B cell (primary cell): ENCODE results near the gene RSPH1. TPM values are rescaled to one million over a fixed set of nuclear protein-coding genes. Genes with fewer than 3 reads are reported as not detected.

ENCODE experiments used
- ATAC-seq: fragments of 200-7000 bp; cut with Tn5 transposase; one replicate; pipeline ENCODE4 v1.10.0; 2021; ENCODE audit warnings: low read depth, mild to moderate bottlenecking, moderate number of reproducible peaks, moderate library complexity
- CTCF ChIA-PET: fragments of 350-600 bp; sonication (Branson Sonifier 250); formaldehyde crosslinking; loops from one replicate; lab custom pipeline; 2021; ENCODE audit warnings: antibody characterized with exemption, inconsistent platforms; lab: Charles Lee
- POLR2A ChIA-PET: fragments of 350-600 bp; sonication (Branson Sonifier 250); formaldehyde crosslinking; loops from one replicate; lab custom pipeline; 2021; ENCODE audit warnings: antibody characterized with exemption; lab: Charles Lee
- DNase-seq: peaks from one replicate; pipeline ENCODE4 v3.0.0; 2013
- H2AFZ ChIP-seq: 2 replicates; pipeline ENCODE4 v1.6.1; 2012; ENCODE audit warnings: mild to moderate bottlenecking, low read depth, low read length; ENCODE audit not compliant: insufficient read depth, poor library complexity, severe bottlenecking
- H3K27ac ChIP-seq, 2 donors: 1 replicate in 1 of 2; 2 replicates in 1 of 2; pipeline ENCODE4 v1.5.1; 2012 to 2013; ENCODE audit warnings: low read length in 2 of 2, mild to moderate bottlenecking in 2 of 2, moderate library complexity in 1 of 2
- H3K27me3 ChIP-seq, 4 experiments: fragments of 200-600 bp in 1 of 4; sonication (generic) in 1 of 4; replicated peaks in 1 of 4; 1 replicate in 2 of 4; 2 replicates in 2 of 4; pipeline versions ENCODE4 v1.6.1 to v1.7.0; 2013 to 2016; ENCODE audit warnings: low read length in 3 of 4, mild to moderate bottlenecking in 2 of 4, mixed read lengths in 1 of 4, moderate library complexity in 1 of 4; ENCODE audit not compliant: insufficient read depth in 4 of 4, control insufficient read depth in 3 of 4; ENCODE audit errors: control extremely low read depth in 1 of 4
- H3K36me3 ChIP-seq, 2 experiments: replicated peaks in 1 of 2; 1 replicate in 1 of 2; 2 replicates in 1 of 2; pipeline versions ENCODE4 v1.6.1 to v1.7.1; 2013; ENCODE audit warnings: low read length in 1 of 2; ENCODE audit not compliant: insufficient read depth in 2 of 2, control insufficient read depth in 1 of 2; ENCODE audit errors: control extremely low read depth in 1 of 2, extremely low read depth in 1 of 2
- H3K4me1 ChIP-seq, 2 donors: fragments of 200-600 bp in 1 of 2; sonication (generic) in 1 of 2; 1 replicate in 1 of 2; 2 replicates in 1 of 2; pipeline versions ENCODE4 v1.5.1 to v1.6.1; 2013 to 2017; ENCODE audit warnings: low read length in 2 of 2; ENCODE audit not compliant: control insufficient read depth in 2 of 2, insufficient read depth in 2 of 2
- H3K4me2 ChIP-seq: replicated peaks from 2 replicates; pipeline ENCODE3; 2012; ENCODE audit warnings: mild to moderate bottlenecking, low read depth, low read length; ENCODE audit not compliant: poor library complexity, severe bottlenecking
- H3K4me3 ChIP-seq, 5 experiments: fragments of 200-600 bp in 1 of 5; sonication (generic) in 1 of 5; 1 replicate in 3 of 5; 2 replicates in 2 of 5; pipeline versions ENCODE4 v1.5.1 to v1.7.0; 2011 to 2016; ENCODE audit warnings: low read length in 4 of 5, mild to moderate bottlenecking in 4 of 5, low read depth in 2 of 5, control low read depth in 1 of 5, moderate library complexity in 1 of 5; ENCODE audit not compliant: insufficient read depth in 1 of 5; ENCODE audit errors: control extremely low read depth in 1 of 5, extremely low read depth in 1 of 5
- H3K79me2 ChIP-seq: fragments of 200-600 bp; sonication (generic); one replicate; pipeline ENCODE4 v1.6.0; 2016; ENCODE audit warnings: low read length; ENCODE audit not compliant: control insufficient read depth, insufficient read depth
- H3K9ac ChIP-seq: fragments of 200-600 bp; sonication (generic); 2 replicates; pipeline ENCODE4 v1.6.1; 2017; ENCODE audit warnings: mild to moderate bottlenecking, low read length, moderate library complexity
- H3K9me3 ChIP-seq, 3 donors: one replicate each; pipeline versions ENCODE4 v1.6.1 to v1.7.1; 2013; ENCODE audit warnings: low read length in 2 of 3; ENCODE audit not compliant: control insufficient read depth in 2 of 3, insufficient read depth in 1 of 3; ENCODE audit errors: control extremely low read depth in 1 of 3
- H4K20me1 ChIP-seq: 2 replicates; pipeline ENCODE4 v1.6.0; 2012; ENCODE audit warnings: mild to moderate bottlenecking, low read length; ENCODE audit not compliant: insufficient read depth, control insufficient read depth, poor library complexity, severe bottlenecking
- H3K27ac Mint-ChIP-seq: one replicate; pipeline ENCODE4 v1.8.0; 2021; ENCODE audit warnings: mixed read lengths
- H3K27me3 Mint-ChIP-seq: one replicate; pipeline ENCODE4 v1.8.0; 2021; ENCODE audit warnings: mixed read lengths
- H3K4me1 Mint-ChIP-seq: one replicate; pipeline ENCODE4 v1.8.0; 2021; ENCODE audit warnings: mixed read lengths
- H3K4me3 Mint-ChIP-seq: one replicate; pipeline ENCODE4 v1.8.0; 2021; ENCODE audit warnings: mixed read lengths
- H3K9me3 Mint-ChIP-seq: one replicate; pipeline ENCODE4 v1.8.0; 2022; ENCODE audit warnings: mixed read lengths; ENCODE audit not compliant: insufficient read depth
- CTCF ChIP-seq: fragments of 200-600 bp; IDR thresholded peaks from one replicate; pipeline ENCODE4 v1.8.0; 2022; ENCODE audit warnings: antibody characterized with exemption, mild to moderate bottlenecking
- EZH2 ChIP-seq: IDR thresholded peaks from 2 replicates; pipeline ENCODE4 v1.6.1; 2012; ENCODE audit warnings: borderline replicate concordance, low read depth, mild to moderate bottlenecking, moderate library complexity, low read length; ENCODE audit not compliant: insufficient read depth, poor library complexity, severe bottlenecking
- WGBS: methylation state at CpG from one replicate; pipeline ENCODE4 v1.1.5; 2013; ENCODE audit warnings: missing lambda C conversion rate; ENCODE audit not compliant: insufficient coverage; 5-methylcytosine and 5-hydroxymethylcytosine counted together
- intact Hi-C: fragments of 100-400 bp; cut with micrococcal nuclease; formaldehyde crosslinking; loops from one replicate; pipeline ENCODE4 v1.10.0; 2022
- polyA plus RNA-seq: library from polyadenylated mRNA; depleted of rRNA; stranded (reverse); fragments of >200 nt; gene quantifications from 2 replicates; pipeline ENCODE4 v1.2.3, GENCODE V29; 2012
- total RNA-seq, 2 donors: library from RNA; stranded (reverse); fragments of 120-200 nt in 1 of 2; gene quantifications; 1 replicate in 1 of 2; 2 replicates in 1 of 2; pipeline versions ENCODE4 v1.2.3 to v1.2.4, GENCODE V29; 2013 to 2022

RSPH1 gene
- total and polyA plus RNA-seq, 2 donors (not counting 1 experiment from before 2014, with no cell fraction given), result 0.10 to 0.64 TPM

- WGBS, result 67% methylated on average over 1 of the region's 5 CpGs
- Histone ChIP-seq H3K27me3 (peaks cover 0 to 8% (median 2%) of the 10 kb centered on the region in 4 experiments), H3K4me2 (no peak overlapping the region), H2AFZ (no peak overlapping the region), H3K4me3 (no peak overlapping the region), H3K36me3 (no peaks in the 10 kb centered on the region), H3K9me3 (no peaks in the 10 kb centered on the region), H3K4me1 (peaks cover 0 to 36% of the 10 kb centered on the region in 2 donors), H4K20me1 (no peaks in the 10 kb centered on the region), H3K79me2 (no peaks in the 10 kb centered on the region), H3K9ac (no peak overlapping the region), H3K27ac (no peak overlapping the region)
- ChIA-PET POLR2A (no interaction called here), CTCF (interaction anchor here (1.5 kb wide), 1 partner anchor 142 kb away, joined by 3 read pairs; no protein-coding TSS in a partner anchor)
- Mint-ChIP-seq H3K27me3 (peaks cover 10% of the 10 kb centered on the region), H3K27ac (no peak overlapping the region), H3K4me3 (no peak overlapping the region), H3K9me3 (no peaks in the 10 kb centered on the region), H3K4me1 (peaks cover 2% of the 10 kb centered on the region)
- intact Hi-C loops, result no loop called here
- DNase-seq (no peak), ATAC-seq (no peak)
- TF ChIP-seq CTCF (no peak), EZH2 (no peak)
Measured at GRCh38 chr21:42479582-42479981, 16.4 kb downstream of the RSPH1 start.

GRCh38 chr21:42478504-42478903 lies 17.5 kb downstream of the RSPH1 start:
- no peak overlapping the region for H3K4me2 ChIP-seq
- no peaks in the 10 kb centered on the region for H3K9me3 ChIP-seq
- H3K4me3 ChIP-seq, result no peak overlapping the region
- intact Hi-C loops, result no loop called here
- ChIA-PET POLR2A (no interaction called here), CTCF (interaction anchor here (1.5 kb wide), 1 partner anchor 141 kb away, joined by 3 read pairs; no protein-coding TSS in a partner anchor)
- no peak for TF ChIP-seq EZH2
- TF ChIP-seq CTCF, result no peak
- no peak overlapping the region for H2AFZ ChIP-seq
- H3K4me1 ChIP-seq, result peaks cover 0 to 42% of the 10 kb centered on the region in 2 donors
- Mint-ChIP-seq H3K4me3 (no peak overlapping the region), H3K4me1 (peaks cover 10% of the 10 kb centered on the region), H3K9me3 (no peaks in the 10 kb centered on the region), H3K27me3 (peaks cover 17% of the 10 kb centered on the region), H3K27ac (no peak overlapping the region)
- ATAC-seq, result no peak
- no peaks in the 10 kb centered on the region for H3K36me3 ChIP-seq
- WGBS, result 46% methylated on average over 5 of the region's 7 CpGs
- H4K20me1 ChIP-seq, result no peaks in the 10 kb centered on the region
- no peak overlapping the region for H3K9ac ChIP-seq
- peak; percentile 40 for DNase-seq
- H3K27me3 ChIP-seq, result peaks cover 0 to 16% (median 3%) of the 10 kb centered on the region in 4 experiments
- no peak overlapping the region for H3K27ac ChIP-seq
- no peaks in the 10 kb centered on the region for H3K79me2 ChIP-seq
